HG03460 (cell line): ENCODE measurements around the gene ANO8.
"Not testable (repeated sequence)": the region's sequence is repeated elsewhere in the genome, so short reads cannot be mapped to it uniquely, and the experiment has no call there.

ENCODE experiments used
- ATAC-seq: cut with Tn5 transposase; IDR thresholded peaks from one replicate; pipeline ENCODE4 v1.9.1; 2021; ENCODE audit not compliant: unreplicated experiment

ANO8 gene

GRCh38 chr19:17311455-17312188, 23.0 kb downstream of the ANO8 start:
- no peak for ATAC-seq

GRCh38 chr19:17309965-17310461, 24.6 kb downstream of the ANO8 start:
- ATAC-seq, result no peak

- ATAC-seq, result peak; percentile 59
These were observed 25.3 kb downstream of the ANO8 start, which contains the start of gene DDA1 for GRCh38 chr19:17309198-17309964. Gene DDA1, plus strand, starts transcription at chr19:17309563. Its CDS starts 92 bp downstream, at chr19:17309655.

GRCh38 chr19:17307876-17308377, 26.7 kb downstream of the ANO8 start:
- no peak for ATAC-seq

GRCh38 chr19:17306285-17306714, 28.4 kb downstream of the ANO8 start:
- no peak for ATAC-seq

- peak; percentile 55 for ATAC-seq
These were observed 29.0 kb downstream of the ANO8 start, which contains the start of gene MRPL34 for GRCh38 chr19:17305517-17306284. Gene MRPL34, plus strand, starts transcription at chr19:17305872. Its CDS starts 21 bp downstream, at chr19:17305893.

- no peak for ATAC-seq
These were observed 29.5 kb downstream of the ANO8 start for GRCh38 chr19:17305216-17305516.

GRCh38 chr19:17304386-17305215, 30.1 kb downstream of the ANO8 start:
- no peak for ATAC-seq

- no peak for ATAC-seq
These were observed 30.8 kb downstream of the ANO8 start for GRCh38 chr19:17303940-17304267.

- ATAC-seq, result peak; percentile 44
These were observed 31.3 kb downstream of the ANO8 start, which contains the start of gene ABHD8 for GRCh38 chr19:17303167-17303939. Gene ABHD8, minus strand, starts transcription at chr19:17303425. Its CDS starts 1,809 bp downstream, at chr19:17301616.

- ATAC-seq, result no peak
These were observed 32.1 kb downstream of the ANO8 start for GRCh38 chr19:17302391-17303166.

GRCh38 chr19:17300992-17301619, 33.5 kb downstream of the ANO8 start:
- ATAC-seq, result no peak

- ATAC-seq, result no peak
These were observed 37.7 kb downstream of the ANO8 start for GRCh38 chr19:17296976-17297375.

- no peak for ATAC-seq
These were observed 38.4 kb downstream of the ANO8 start for GRCh38 chr19:17296273-17296672.

GRCh38 chr19:17295551-17295950, 39.1 kb downstream of the ANO8 start:
- not testable (repeated sequence) for ATAC-seq

GRCh38 chr19:17294051-17294891, 40.4 kb downstream of the ANO8 start:
- no peak for ATAC-seq

GRCh38 chr19:17293605-17294004, 41.0 kb downstream of the ANO8 start:
- no peak for ATAC-seq
